Stimulated activated CD4-positive, alpha-beta T cell treated with anti-CD3 and anti-CD28 coated beads, Interleukin-1b, Interleukin-23, amount 100 ng/mL, for 4 hours (primary cell): ENCODE data around the gene TIMMDC1.
"Not testable (repeated sequence)": the region's sequence is repeated elsewhere in the genome, so short reads cannot be mapped to it uniquely, and the experiment has no call there.

Experiments used
- DNase-seq, 2 donors: peaks; one replicate each; pipeline ENCODE4 v3.0.0-alpha.2; 2020; ENCODE audit warnings: low read depth in 2 of 2

The TIMMDC1 gene

DNA sequence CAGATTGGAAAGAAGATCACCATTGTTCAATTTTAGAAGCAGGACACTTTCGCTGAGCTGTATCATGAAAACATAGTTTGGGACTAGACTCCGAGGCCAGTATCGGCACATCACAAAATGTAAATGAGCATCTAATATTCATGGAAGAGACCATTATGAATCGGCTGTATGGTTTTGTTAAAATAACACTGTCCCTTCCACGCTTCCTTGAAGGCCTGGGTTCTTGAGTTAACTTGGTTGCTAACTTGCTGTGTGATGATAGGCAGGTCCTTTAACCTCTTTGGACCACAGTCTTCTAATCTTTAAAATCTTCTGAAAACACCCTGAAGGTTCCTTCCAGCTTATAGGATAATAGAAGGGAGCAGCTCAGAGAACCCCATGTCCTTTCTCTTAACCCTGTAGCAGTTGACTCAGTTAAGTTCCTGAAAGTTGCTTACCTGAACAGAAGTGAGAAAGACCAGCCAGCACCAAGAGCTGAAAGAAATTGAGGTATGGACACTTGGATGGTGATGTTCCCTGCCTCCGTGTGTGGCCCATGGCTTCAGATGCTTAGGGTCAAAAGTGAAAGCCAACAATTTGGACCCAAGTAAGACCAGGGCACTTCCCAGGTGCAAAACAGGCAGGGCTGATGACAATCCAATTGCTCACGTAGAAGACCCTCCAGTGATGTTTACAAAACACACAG, 59.0 kb downstream of the TIMMDC1 start:
- no peak for DNase-seq

DNA sequence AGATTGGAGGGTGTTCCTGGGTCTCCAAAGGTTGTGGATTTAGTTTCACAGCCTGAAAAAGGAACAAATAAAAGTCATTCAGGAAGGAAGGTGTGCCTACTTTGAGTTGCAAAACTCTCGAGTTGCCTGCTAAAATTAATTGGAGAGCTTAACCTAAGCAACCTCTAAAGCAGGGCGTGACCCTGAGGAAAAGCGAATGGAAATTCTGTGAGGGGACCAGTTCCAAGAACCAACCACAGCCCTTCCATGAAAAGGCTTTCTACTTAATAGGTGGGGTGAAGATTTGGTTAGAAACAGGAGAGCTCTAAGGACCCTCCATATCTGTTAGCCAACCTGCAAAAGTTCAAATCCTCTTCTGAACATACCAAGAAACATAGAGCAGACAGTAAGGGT, 59.5 kb downstream of the TIMMDC1 start:
- DNase-seq: no peak

DNA sequence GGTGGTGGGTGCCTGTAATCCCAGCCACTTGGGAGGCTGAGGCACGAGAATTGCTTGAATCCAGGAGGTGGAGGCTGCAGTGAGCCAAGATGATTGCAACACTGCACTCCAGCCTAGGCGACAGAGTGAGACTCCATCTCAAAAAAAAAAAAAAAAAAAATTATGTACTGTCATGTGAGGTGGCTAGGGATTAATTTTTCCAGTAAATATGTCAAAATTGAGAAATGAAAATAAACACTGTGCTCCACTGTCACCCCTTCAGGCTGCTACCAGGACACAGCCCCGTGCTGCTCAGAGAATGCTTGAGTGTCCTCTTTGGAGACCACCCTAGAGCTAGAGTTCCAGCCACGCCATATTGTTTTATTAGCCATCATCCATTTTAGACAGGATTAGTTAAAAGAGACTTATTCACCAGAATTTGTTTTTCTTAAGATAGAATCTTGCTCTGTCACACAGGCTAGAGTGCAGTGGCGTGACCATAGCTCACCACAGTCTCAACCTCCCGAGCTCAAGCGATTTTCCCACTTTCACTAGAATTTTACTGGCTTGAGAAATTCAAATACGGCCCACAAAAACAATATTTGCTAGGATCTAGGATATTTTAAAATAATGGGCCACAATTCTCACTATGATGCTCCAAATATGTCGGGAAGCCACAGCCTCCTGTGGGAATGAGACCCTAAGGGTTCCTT, 60.4 kb downstream of the TIMMDC1 start:
- no peak for DNase-seq

DNA sequence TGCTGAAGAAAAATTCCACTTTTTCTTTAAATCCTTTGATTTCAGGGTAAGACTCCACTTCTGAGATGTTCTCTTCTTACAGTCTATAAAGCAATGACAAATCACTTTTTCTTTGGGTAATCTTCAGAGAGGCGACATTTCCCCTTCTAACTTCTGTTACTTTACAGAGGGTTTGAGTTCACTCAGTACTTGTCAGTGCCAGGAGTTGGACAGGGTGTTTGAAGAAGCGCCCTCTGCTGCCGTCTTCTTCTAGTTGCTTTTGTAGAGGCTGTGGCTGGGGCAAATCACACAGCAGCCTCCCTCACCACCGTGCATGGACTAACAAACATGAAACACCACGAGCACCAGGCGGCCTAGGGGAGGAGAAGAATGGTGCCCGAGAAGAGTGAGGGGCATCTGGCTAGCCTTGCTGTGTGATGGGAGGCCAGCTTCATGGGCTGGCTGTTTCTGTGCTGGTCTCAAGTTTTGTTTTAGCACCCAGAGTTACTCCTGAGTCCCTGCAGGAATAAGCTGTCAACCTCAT, 61.2 kb downstream of the TIMMDC1 start, which contains the start of gene CD80:
Gene CD80 (minus strand): TSS at position 174 of the 523 bp plus-strand sequence. CDS start 1,886 bp downstream, outside the sequence.
- DNase-seq: peak; percentile 31 to 33

DNA sequence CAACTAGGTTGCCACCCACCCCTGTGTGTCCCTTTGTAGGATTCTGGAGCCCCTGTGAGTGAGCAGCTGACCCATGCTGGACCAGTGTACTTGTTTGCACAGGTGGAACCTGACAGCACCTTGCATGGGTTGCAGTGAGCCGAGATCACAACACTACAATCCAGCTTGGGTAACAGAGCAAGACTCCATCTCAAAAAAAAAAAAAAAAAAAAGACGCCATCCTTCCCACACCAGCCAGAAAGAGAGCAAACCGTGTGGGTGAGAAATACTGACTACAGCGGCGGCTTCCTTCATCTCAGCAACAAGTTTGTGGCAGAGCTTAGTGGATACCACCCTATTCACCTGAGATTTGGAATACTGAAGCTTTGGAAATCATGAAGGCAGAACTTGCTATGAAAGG, 61.8 kb downstream of the TIMMDC1 start:
- DNase-seq: no peak

DNA sequence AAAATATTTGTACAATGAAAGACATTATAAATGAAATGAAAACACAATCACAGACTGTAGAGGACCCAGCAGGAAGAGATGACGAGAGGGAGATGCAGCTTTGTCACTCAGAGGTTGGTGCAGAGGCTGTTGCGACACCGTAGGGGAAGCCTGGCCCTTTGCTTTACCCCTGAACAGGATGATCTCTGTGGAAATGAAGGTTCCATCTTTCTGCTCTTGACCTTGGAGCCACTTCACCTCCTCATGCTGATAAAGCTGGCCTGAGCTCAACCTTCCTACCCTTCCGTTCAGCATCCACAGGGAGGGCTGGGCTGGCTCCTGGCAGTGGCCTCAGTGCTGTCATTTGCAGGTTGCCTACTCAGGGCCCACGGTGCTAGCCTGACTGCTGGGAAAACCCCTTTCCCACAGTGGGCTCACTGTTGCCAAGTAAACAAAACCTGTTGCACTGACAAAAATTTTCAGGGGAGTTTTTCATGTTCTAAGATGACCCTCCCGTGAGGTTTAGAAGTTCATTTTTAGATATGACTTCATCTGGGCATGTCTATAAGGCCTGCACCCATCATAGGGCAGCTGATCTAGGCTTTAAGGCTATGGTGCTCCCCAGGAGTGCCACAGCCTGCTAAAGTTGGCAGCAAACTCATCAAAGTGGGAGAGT, 64.1 kb downstream of the TIMMDC1 start:
- no peak for DNase-seq

DNA sequence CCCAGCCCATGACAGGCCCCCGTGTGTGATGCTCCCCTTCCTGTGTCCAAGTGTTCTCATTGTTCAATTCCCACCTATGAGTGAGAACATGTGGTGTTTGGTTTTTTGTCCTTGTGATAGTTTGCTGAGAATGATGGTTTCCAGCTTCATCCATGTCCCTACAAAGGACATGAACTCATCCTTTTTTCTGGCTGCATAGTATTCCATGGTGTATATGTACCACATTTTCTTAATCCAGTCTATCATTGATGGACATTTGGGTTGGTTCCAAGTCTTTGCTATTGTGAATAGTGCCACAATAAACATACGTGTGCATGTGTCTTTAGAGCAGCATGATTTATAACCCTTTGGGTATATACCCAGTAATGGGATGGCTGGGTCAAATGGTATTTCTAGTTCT, 65.0 kb downstream of the TIMMDC1 start:
- not testable (repeated sequence) for DNase-seq

DNA sequence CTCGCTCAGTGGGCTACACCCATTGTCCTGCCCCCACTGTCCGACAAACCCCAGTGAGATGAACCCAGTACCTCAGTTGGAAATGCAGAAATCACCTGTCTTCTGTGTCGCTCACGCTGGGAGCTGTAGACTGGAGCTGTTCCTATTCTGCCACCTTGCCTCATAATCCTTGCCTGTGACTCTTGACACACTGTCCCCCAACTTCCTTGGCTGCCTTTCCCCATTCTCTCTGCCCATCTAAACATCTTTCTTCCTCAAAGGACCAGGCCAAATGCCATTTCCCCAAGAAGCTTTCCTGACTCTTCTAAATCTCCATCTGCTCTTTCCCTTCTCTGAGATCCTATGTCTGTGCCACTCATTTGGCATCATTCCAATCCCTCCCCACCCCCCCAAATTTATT, 70.8 kb downstream of the TIMMDC1 start:
- DNase-seq: no peak

DNA sequence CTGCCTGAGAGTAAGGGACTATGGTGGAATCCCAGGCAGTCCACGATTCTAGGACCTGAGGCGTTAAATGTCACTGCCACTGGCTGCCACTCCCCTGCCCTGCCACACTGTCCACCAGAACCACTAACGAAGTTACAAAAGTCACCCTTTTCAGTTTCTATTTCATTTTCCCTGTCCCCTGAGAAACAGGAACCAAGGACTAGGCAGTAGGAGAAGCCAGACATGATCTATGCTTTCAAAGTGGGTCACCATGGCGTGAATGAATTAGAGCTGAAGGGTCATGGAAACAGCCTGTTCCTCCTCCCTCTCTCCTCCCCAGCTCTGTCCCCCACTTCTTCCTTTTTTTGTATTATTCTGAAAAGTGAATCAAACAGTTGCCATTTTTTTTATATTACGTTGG, 71.9 kb downstream of the TIMMDC1 start:
- no peak for DNase-seq

DNA sequence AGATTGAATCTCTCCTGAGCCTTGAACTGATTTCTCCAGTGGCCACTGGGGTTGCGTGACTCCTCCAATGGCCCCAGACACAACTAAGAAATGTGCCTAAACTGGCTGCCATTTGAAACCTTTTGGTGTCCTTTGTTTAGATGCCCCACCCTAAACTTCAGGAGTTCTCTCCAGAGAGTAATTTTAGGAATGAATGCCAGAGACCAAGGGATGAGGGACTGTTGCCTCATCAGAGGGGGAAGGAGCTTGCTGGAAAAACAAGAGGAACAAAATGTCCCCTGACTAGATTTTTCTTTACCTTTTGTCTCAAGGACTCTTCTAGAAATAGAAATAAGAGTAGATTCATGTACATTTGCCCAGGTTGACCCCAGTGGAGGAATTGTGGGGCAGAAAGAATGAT, 72.9 kb downstream of the TIMMDC1 start:
- no peak for DNase-seq

DNA sequence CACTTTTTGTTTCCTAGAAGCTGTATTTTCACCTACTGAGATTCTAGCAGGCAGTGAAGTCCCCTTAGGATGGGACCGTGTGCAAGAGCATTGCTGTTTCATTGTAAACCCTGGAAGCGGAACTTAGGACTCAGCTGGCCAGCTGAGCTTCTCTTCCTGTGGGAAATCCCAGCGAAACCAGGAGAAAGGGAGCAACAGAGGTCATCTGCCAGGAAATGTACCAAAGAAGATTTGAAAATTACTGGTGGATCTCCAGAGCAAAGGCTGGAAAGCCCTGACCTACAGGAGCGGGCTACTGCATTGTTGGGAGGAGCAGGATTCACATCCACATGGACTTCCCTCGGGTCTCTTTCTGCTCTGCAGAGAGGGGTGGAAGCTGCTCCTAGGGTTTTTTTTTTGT, 73.3 kb downstream of the TIMMDC1 start:
- DNase-seq: no peak
